Endodermal cell (in vitro differentiated cells): ENCODE results near the gene TBC1D1. TPM values are rescaled to one million over a fixed set of nuclear protein-coding genes. Genes with fewer than 3 reads are reported as not detected.
A peak's percentile ranks its signal among the peaks of the same experiment; 100 is the strongest.

Experiments used
- DNase-seq: peaks from one replicate; pipeline ENCODE4 v3.0.0-alpha.2; 2017
- H3K27ac ChIP-seq: 2 replicates; pipeline ENCODE4 v1.5.1; 2013; ENCODE audit warnings: mild to moderate bottlenecking, low read depth, low read length, moderate library complexity
- H3K27me3 ChIP-seq: 2 replicates; pipeline ENCODE4 v1.6.1; 2013; ENCODE audit warnings: mild to moderate bottlenecking, low read length, moderate library complexity; ENCODE audit not compliant: insufficient read depth, control insufficient read depth, poor library complexity, severe bottlenecking
- H3K36me3 ChIP-seq: 2 replicates; pipeline ENCODE4 v1.7.0; 2013; ENCODE audit warnings: mild to moderate bottlenecking, low read length, moderate library complexity; ENCODE audit not compliant: control insufficient read depth, insufficient read depth
- H3K4me1 ChIP-seq: one replicate; pipeline ENCODE4 v1.7.0; 2013; ENCODE audit warnings: low read length; ENCODE audit not compliant: control insufficient read depth, insufficient read depth
- H3K4me3 ChIP-seq: 2 replicates; pipeline ENCODE4 v1.5.1; 2013; ENCODE audit warnings: mild to moderate bottlenecking, low read length, moderate library complexity
- H3K9ac ChIP-seq: 2 replicates; pipeline ENCODE4 v1.6.1; 2013; ENCODE audit warnings: mild to moderate bottlenecking, low read length, moderate library complexity; ENCODE audit not compliant: poor library complexity, severe bottlenecking; ENCODE audit errors: extremely low read depth
- H3K9me3 ChIP-seq: 2 replicates; pipeline ENCODE4 v1.6.1; 2013; ENCODE audit warnings: mild to moderate bottlenecking, low read length, moderate library complexity; ENCODE audit not compliant: control insufficient read depth
- H3K27ac Mint-ChIP-seq: 2 replicates; pipeline ENCODE4 v1.8.0; 2020; ENCODE audit warnings: mixed read lengths
- H3K27me3 Mint-ChIP-seq: 2 replicates; pipeline ENCODE4 v1.8.0; 2021; ENCODE audit warnings: mild to moderate bottlenecking, mixed read lengths; ENCODE audit not compliant: insufficient read depth
- H3K36me3 Mint-ChIP-seq: 2 replicates; pipeline ENCODE4 v1.8.0; 2020; ENCODE audit warnings: low read depth, mixed read lengths
- H3K4me1 Mint-ChIP-seq: 2 replicates; pipeline ENCODE4 v1.8.0; 2020; ENCODE audit warnings: mixed read lengths
- H3K4me3 Mint-ChIP-seq: 2 replicates; pipeline ENCODE4 v1.8.0; 2020; ENCODE audit warnings: mild to moderate bottlenecking, moderate library complexity, mixed read lengths
- H3K9me3 Mint-ChIP-seq: 2 replicates; pipeline ENCODE4 v1.8.0; 2020; ENCODE audit warnings: mild to moderate bottlenecking, mixed read lengths
- CTCF ChIP-seq: fragments of 200-600 bp; sonication (generic); conservative IDR thresholded peaks from 2 replicates; pipeline ENCODE4 v1.5.0; 2021; ENCODE audit warnings: antibody characterized with exemption, mild to moderate bottlenecking
- WGBS, 2 experiments: methylation state at CpG; one replicate each; pipeline versions ENCODE4 v1.1.5 to v1.1.7; 2013; ENCODE audit warnings: missing lambda C conversion rate in 2 of 2, mixed read lengths in 1 of 2; ENCODE audit not compliant: insufficient coverage in 1 of 2, insufficient read length in 1 of 2; 5-methylcytosine and 5-hydroxymethylcytosine counted together
- total RNA-seq, 2 donors: library from RNA; stranded (reverse); fragmentation: NEBNext Ultra II Directional in 1 of 2; extraction: Animal tissue kit (Norgen Biotek cat#: 25700) in 1 of 2; gene quantifications; 2 replicates in 1 of 2; 3 replicates in 1 of 2; pipeline ENCODE4 v1.2.1, GENCODE V29; 2021

TBC1D1 gene
- total RNA-seq, 2 donors from 2014 or later: 110 to 122 TPM

- H3K4me1 Mint-ChIP-seq: peaks cover 9% of the 10 kb centered on the region
- H3K27me3 Mint-ChIP-seq: no peaks in the 10 kb centered on the region
These were observed 229.9 kb downstream of the TBC1D1 start for GRCh38 chr4:38120772-38121171.

GRCh38 chr4:38122060-38122459 is 231.2 kb downstream of the TBC1D1 start:
- H3K27ac Mint-ChIP-seq: peak overlapping the region; percentile 60
- Histone ChIP-seq H3K27me3 (no peaks in the 10 kb centered on the region), H3K9ac (no peak overlapping the region), H3K4me1 (no peaks in the 10 kb centered on the region), H3K9me3 (no peaks in the 10 kb centered on the region), H3K27ac (no peak overlapping the region), H3K36me3 (peaks cover 31% of the 10 kb centered on the region), H3K4me3 (no peak overlapping the region)
- H3K4me3 Mint-ChIP-seq: no peak overlapping the region
- peaks cover 43% of the 10 kb centered on the region for H3K36me3 Mint-ChIP-seq
- TF ChIP-seq CTCF: no peak
- H3K9me3 Mint-ChIP-seq: no peaks in the 10 kb centered on the region
- 87 to 88% methylated on average over 3 to 6 of the region's 6 CpGs for WGBS, 2 experiments
- H3K4me1 Mint-ChIP-seq: peaks cover 9% of the 10 kb centered on the region
- H3K27me3 Mint-ChIP-seq: no peaks in the 10 kb centered on the region
- DNase-seq: no peak

More at GRCh38 chr4:38120772-38121171, 229.9 kb downstream of the TBC1D1 start:
- peaks cover 33% of the 10 kb centered on the region for H3K36me3 ChIP-seq
- no peaks in the 10 kb centered on the region for H3K27me3 ChIP-seq
- WGBS, 2 experiments: 92 to 94% methylated on average over 2 to 4 of the region's 4 CpGs
- TF ChIP-seq CTCF: no peak
- H3K4me1 ChIP-seq: no peaks in the 10 kb centered on the region
- H3K27ac ChIP-seq: no peak overlapping the region
- H3K36me3 Mint-ChIP-seq: peaks cover 42% of the 10 kb centered on the region
- H3K4me3 Mint-ChIP-seq: no peak overlapping the region
- H3K9me3 Mint-ChIP-seq: no peaks in the 10 kb centered on the region
- H3K4me3 ChIP-seq: no peak overlapping the region
- no peak overlapping the region for H3K27ac Mint-ChIP-seq
- H3K9me3 ChIP-seq: no peaks in the 10 kb centered on the region
- no peak overlapping the region for H3K9ac ChIP-seq
- DNase-seq: no peak

- H3K27me3 Mint-ChIP-seq: no peaks in the 10 kb centered on the region
- H3K36me3 ChIP-seq: peaks cover 16% of the 10 kb centered on the region
- no peak for DNase-seq
- no peaks in the 10 kb centered on the region for H3K27me3 ChIP-seq
- H3K9me3 Mint-ChIP-seq: no peaks in the 10 kb centered on the region
- no peak overlapping the region for H3K9ac ChIP-seq
- H3K9me3 ChIP-seq: no peaks in the 10 kb centered on the region
- H3K4me3 Mint-ChIP-seq: no peak overlapping the region
- H3K27ac ChIP-seq: no peak overlapping the region
- H3K36me3 Mint-ChIP-seq: peaks cover 35% of the 10 kb centered on the region
- no peaks in the 10 kb centered on the region for H3K4me1 ChIP-seq
- H3K4me3 ChIP-seq: no peak overlapping the region
- 83 to 100% methylated on average over 3 to 5 of the region's 5 CpGs for WGBS, 2 experiments
- peaks cover 12% of the 10 kb centered on the region for H3K4me1 Mint-ChIP-seq
- no peak for TF ChIP-seq CTCF
- peak overlapping the region; percentile 1 for H3K27ac Mint-ChIP-seq
These were observed 232.7 kb downstream of the TBC1D1 start for GRCh38 chr4:38123555-38123954.
